ENCODE data around the gene AIPL1. TPM values are rescaled to one million over a fixed set of nuclear protein-coding genes. Genes with fewer than 3 reads are reported as not detected.

AIPL1 gene
- total RNA-seq, 4 donors from 2014 or later = not detected

- intact Hi-C loops (cut with DNase I; ENCODE audit: low total_unique reads) = loop anchor here (10.0 kb wide), 1 partner anchor 1178 kb away; no protein-coding TSS in a partner anchor
- WGBS, 2 donors = 58 to 62% methylated on average over 13 of the region's 13 CpGs
Observed at GRCh38 chr17:6422654-6423241, 12.2 kb downstream of the AIPL1 start.

GRCh38 chr17:6421700-6422604, 13.0 kb downstream of the AIPL1 start:
- no peak overlapping the region for H3K4me3 ChIP-seq (ENCODE audit: low read depth, poor library complexity, severe bottlenecking)
- DNase-seq (ENCODE audit: low spot score in 2 of 2) = peak; percentile 66 to 95

More at GRCh38 chr17:6422654-6423241, 12.2 kb downstream of the AIPL1 start:
- no peak for TF ChIP-seq CTCF (IDR thresholded peaks at IDR 0.05)
- no peak for TF ChIP-seq POLR2A (IDR thresholded peaks at IDR 0.05)
- DNase-seq (ENCODE audit: low spot score in 2 of 2) = no peak
- H3K4me3 ChIP-seq (ENCODE audit: low read depth, poor library complexity, severe bottlenecking) = no peak overlapping the region

GRCh38 chr17:6420173-6420641, 14.7 kb downstream of the AIPL1 start:
- TF ChIP-seq POLR2A (IDR thresholded peaks at IDR 0.05) = no peak
- no peak overlapping the region for H3K4me3 ChIP-seq (ENCODE audit: low read depth, poor library complexity, severe bottlenecking)
- WGBS, 2 donors = 16 to 25% methylated on average over 13 of the region's 13 CpGs
- DNase-seq (ENCODE audit: low spot score in 2 of 2) = no peak
- intact Hi-C loops (cut with DNase I; ENCODE audit: low total_unique reads) = loop anchor here (2.0 to 10.0 kb wide), 2 partner anchors 831 to 1175 kb away; no protein-coding TSS in a partner anchor

More at GRCh38 chr17:6421700-6422604, 13.0 kb downstream of the AIPL1 start:
- WGBS, 2 donors = 26 to 28% methylated on average over 11 to 13 of the region's 13 CpGs
- intact Hi-C loops (cut with DNase I; ENCODE audit: low total_unique reads) = loop anchor here (2.0 to 10.0 kb wide), 2 partner anchors 833 to 1177 kb away; no protein-coding TSS in a partner anchor
- TF ChIP-seq CTCF (IDR thresholded peaks at IDR 0.05) = no peak
- TF ChIP-seq POLR2A (IDR thresholded peaks at IDR 0.05) = no peak

- 55 to 56% methylated on average over 8 of the region's 8 CpGs for WGBS, 2 donors
- DNase-seq (ENCODE audit: low spot score in 2 of 2) = no peak
- H3K4me3 ChIP-seq (ENCODE audit: low read depth, poor library complexity, severe bottlenecking) = no peak overlapping the region
- TF ChIP-seq CTCF (IDR thresholded peaks at IDR 0.05) (no peak), POLR2A (IDR thresholded peaks at IDR 0.05) (no peak)
- intact Hi-C loops (cut with DNase I; ENCODE audit: low total_unique reads) = no loop called here
Observed at GRCh38 chr17:6415616-6416015, 19.3 kb downstream of the AIPL1 start.

- TF ChIP-seq POLR2A (IDR thresholded peaks at IDR 0.05) (no peak), CTCF (IDR thresholded peaks at IDR 0.05) (no peak)
- intact Hi-C loops (cut with DNase I; ENCODE audit: low total_unique reads) = no loop called here
- no peak for DNase-seq (ENCODE audit: low spot score in 2 of 2)
- 87 to 95% methylated on average over 1 of the region's 1 CpG for WGBS, 2 donors
- H3K4me3 ChIP-seq (ENCODE audit: low read depth, poor library complexity, severe bottlenecking) = no peak overlapping the region
Observed at GRCh38 chr17:6413065-6413464, 21.9 kb downstream of the AIPL1 start.

DNA sequence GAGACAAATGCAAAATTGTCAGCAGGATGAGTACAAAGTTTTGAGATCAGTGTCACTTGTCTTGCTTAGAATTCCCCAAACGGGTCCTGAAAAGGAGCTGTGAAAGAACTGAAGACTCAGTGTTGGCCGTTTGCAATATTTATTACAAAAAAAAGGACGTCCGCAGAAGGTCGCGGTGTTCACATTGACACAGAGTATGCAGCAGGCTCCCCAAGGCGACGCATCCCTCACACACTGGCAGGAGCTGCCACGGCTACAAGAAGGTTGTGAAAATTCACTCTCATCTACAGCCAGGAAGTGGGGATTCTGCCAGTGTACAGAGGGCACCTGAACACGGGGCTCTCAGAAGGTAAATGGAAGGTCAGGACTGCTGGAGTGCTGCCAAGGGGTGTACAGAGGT, 26.2 kb downstream of the AIPL1 start:
- 59 to 72% methylated on average over 10 of the region's 10 CpGs for WGBS, 2 donors
- intact Hi-C loops (cut with DNase I; ENCODE audit: low total_unique reads) = no loop called here
- TF ChIP-seq POLR2A (IDR thresholded peaks at IDR 0.05) (no peak), CTCF (IDR thresholded peaks at IDR 0.05) (no peak)
- no peak overlapping the region for H3K4me3 ChIP-seq (ENCODE audit: low read depth, poor library complexity, severe bottlenecking)
- no peak for DNase-seq (ENCODE audit: low spot score in 2 of 2)

Measured in lower leg skin (tissue), 4 donors.